ENCODE data around the gene EIF4E1B.

Gene EIF4E1B

DNA sequence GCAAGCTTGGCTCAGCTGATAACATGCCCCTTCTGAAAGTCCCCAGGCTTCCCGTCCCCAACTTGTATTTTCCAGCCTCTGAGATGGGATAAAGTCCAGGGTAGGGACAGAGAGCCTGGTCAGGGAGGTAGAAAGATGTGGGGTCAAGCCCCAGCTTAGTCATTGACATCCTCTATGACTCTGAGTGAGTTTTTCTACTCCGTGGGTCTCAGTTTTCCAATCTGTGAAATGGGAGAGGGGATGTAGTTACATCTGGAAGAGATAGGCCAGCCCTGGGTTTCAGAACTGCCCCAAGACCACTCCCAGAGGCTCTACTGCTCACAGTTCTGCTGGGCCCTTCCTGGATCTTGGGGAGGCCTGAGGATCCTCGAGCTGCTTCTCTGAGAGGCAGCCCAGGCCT lies 23.6 kb upstream of the EIF4E1B start:
- no peak for DNase-seq

DNA sequence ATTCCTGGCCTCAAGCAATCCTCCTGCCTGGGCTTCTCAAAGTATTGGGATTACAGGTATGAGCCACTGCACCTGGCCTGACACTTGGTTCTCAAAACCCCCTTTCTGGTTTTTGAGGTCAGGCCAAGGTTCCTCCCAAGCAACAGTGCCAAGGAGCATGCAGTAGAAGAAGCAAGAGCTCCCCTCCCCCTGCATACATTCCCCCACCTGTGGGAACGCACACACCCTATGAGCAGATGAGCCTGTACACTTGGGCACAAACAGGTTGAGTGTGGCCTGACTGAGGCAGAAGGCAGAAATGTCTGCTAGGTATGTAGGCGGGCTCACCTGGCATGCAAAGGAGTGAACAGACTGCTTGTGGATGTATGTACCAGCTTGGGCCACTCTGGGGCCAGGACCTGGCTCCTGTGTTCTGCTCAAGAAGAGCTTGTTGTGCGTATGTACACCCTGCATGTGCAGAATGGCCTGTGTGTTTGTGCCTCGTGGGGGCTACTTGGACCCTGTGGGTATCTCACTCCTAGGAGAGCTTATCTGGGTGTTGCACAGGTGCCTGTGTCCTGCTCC lies 22.3 kb upstream of the EIF4E1B start:
- no peak for DNase-seq

DNA sequence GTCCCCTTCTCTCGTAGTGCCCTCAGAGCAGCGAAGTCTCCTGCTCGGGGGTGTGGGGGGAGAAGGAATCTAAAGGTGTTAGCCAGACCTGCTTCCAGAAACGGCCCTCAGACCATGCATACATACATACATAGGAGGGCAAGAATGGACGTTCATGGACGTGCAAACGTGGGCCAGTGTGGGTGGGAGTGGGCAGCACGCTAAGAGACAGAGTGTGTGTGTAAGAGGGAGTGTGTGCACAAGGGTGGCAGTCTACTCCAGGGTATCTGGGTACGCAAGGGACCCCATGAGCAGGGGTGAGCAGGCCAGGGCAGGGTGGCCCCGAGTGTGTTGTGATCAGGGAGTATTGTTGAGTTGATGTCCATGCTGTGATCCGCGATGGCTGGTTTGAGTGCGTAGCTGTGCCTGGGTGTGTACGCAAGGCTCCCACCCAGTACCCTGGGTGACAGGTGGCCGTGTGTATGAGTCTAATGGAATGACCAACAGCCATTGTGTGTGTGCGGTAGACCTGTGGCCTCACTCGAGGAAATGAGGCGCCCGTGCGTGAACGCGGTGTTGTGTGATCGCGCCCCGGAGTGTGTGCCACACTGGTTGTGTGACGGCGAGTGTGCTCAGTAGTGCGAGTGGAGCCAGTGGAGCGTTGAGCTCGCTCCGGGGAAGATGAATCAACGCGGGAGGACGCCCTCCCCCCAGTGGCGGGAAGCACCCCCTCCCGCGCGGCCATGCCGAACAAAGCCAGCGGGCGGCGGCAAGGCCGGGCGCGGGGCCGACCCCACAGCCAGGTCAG lies 21.3 kb upstream of the EIF4E1B start:
- DNase-seq = peak; percentile 25

DNA sequence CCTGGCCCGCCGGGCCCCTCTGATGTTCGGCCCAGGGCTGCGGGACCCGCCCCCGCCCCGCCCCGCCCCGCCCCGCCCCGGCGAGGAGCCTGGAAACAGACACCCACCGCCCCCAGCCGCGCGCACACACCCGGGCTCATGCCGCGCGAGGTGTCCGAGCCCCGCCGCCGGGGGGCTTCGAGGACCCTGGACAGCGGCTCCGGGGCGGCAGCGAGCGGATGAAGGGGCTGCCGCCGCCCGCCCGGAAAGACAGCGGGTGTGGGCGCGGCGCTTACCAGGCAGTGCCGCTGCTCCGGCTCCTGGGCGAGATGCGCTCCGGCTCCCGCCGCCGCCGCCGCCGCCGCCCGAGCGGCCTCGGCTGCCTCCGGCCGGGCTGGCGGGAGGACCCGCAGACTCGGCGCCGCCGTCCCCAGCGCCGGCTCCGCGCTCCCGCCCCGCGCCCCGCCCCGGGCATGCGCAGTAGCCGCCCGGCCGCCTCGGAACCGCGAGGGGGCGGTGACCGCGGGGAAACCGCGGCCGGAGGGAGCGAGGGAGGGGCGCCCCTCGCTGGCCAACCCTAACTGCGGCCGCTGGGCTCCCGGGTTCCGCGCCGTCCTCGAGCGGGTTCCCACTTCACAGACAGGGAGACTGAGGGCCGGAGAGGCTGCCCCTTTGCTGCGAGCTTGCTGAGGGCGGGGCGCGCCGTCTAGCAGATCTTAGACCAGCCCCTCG lies 20.6 kb upstream of the EIF4E1B start, which contains the start of gene GPRIN1:
TSS of gene GPRIN1 (minus strand) at position 433 of the 711 bp plus-strand sequence. CDS start 10,322 bp downstream, outside the sequence.
- DNase-seq = peak; percentile 43

DNA sequence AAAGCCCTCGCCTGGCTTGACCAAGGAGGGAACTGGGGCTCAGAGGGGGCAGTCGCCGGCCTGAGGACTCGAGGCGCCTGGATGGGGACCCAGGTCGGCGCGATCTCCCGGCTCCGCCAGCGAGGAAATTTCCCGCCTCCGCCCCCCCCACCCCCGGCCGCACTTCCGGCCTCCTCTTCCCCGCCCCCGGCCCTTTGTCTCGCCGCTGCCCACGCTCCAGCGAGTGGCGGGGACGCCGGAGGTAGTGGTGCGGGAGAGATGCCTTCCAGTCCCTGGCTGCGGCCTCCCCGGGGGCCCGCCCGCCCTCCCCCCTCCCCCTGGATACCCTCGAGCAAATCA lies 20.1 kb upstream of the EIF4E1B start:
- DNase-seq = no peak

DNA sequence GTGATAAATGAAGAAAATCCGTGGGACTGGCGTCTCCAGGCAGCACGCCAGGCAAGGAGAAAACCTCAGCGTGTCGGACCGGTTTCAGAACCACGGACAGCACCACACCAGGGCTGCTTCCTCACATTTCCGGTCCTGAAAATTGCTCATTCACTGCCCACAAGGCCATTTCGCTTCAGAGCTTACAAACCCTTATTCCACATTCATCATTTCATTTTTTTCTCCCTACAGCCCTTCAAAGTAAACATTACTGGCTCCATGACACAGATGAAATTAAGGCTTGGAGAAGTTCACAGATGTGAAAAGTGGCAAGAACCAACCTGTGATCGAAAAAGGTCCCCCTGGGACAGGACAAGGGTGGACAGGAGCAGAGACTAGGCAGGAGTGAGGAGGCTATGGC lies 19.0 kb upstream of the EIF4E1B start:
- DNase-seq = peak; percentile 30

DNA sequence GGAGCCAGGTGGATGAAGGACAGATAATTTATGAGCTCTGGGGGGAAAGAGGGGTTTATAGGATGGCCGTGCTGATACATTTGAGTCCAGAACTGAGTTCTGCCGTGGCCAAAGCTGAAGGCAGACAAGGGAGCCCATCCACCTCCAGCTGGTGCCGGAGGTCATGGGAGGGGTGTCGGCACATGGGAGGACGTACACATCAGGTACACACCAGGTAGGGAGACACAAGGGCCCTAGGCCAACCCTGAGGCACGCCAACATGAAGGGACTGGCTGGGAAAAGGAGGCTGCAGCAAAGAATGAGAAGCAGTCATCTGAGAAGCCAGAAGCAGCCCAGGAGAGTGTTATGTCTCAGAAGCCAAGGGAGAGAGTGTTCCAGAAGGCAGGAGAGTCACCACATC lies 18.5 kb upstream of the EIF4E1B start:
- DNase-seq = no peak

DNA sequence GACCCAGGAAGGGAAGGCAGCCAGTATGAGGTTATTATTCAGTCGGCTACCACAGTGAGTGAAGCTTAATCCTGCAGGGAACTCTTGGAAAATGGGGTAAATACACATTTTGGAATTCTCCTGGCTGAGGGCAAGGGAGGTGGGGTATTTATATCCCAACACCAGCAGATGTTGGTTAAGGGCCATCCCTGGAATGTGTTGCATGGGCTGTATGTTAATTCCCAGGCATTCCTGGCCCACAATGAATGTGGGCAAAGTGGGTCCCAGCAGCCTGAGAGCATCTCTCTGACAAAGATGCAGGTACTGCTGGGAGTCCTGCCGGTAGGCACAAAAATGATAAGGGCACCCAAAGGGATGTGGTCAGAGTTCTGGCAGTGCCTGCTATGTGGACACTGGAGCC lies 17.6 kb upstream of the EIF4E1B start:
- DNase-seq = no peak

DNA sequence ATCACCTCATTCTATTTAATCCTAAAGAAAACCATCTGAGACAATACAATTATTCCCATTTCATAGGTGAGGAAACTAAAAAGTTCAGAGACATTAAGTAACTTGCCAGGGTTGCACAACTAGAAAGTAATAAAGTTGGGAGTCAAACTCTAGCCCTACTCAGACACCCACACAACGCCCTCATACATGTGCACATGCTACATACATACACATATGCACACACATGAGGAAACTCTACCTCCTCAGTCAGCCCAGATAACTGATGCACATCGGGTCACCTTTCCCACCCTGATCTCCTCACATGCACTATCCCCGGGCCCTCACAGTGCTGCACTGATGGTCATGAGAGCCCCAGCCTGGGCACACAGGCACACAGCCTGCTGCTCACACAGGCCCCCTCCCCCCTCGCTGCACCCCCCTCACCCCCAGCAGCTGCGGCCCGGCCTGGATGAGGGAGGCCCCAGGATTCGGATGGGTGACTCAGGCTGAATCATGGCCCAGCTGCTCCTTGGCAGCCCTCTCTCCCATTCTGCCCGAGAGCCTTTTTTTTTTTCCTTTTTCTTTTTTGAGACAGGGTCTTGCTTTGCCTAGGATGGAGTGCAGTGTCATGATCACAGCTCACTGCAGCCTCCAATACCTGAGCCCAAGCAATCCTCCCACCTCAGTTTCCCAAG lies 15.5 kb upstream of the EIF4E1B start:
- no peak for DNase-seq

DNA sequence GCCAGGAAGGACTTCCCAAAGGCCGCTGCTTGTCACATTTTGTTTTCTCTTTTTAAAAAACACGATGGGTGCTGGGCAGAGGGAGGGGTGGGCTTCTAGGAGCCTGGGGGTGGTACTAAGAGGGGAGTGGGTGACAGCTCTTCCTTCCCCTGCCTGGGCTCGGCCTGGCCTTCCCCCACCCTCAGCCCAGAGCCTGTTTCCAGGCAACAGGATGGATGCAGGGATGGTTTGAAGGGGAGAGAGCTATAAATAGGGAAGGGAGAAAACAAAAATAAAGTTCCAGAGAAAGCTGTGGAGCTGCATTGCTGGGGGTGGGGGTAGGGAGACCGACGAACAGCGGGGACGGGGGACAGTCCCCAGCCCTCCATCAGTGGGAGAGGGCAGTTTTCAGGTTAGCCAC lies 14.0 kb upstream of the EIF4E1B start:
- no peak for DNase-seq

DNA sequence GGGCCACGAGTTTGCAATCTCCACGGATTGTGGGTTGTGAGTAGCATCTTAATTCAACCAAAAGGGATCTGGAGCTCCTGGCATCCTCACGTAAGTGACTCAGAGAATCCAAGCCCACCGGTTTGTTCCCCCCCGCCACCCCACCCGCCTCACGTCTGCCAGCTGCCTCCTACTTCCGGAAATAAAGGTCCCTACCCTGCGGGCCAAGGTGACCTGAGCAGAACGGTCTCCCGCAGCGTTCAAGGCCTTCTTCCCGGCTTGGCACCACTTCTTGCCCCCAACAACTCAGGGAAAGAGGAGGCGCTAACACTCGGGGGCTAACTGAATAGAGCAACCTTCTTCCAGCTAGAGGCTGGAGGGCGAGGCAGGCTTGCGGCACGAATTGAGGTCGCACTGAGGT lies 11.7 kb upstream of the EIF4E1B start:
- no peak for DNase-seq

DNA sequence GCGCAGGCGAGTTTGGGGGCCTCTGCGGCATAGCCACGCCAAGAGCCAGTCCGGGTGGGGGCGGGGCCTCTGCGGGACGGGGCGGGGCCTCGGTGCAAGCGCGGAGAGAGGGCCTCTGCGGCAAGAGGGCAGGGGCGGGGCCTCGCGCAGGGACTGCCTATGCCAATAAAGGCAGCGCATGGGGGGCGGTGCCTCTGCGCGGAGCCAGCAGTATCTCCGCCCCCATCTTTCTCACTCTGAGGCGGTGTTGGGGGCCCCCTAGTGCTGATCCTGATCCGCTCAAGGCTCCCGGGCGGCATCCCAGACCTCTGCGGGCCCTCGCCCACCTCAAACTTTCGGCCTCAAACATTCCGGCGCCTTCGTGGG lies 11.3 kb upstream of the EIF4E1B start:
- peak; percentile 85 for DNase-seq

DNA sequence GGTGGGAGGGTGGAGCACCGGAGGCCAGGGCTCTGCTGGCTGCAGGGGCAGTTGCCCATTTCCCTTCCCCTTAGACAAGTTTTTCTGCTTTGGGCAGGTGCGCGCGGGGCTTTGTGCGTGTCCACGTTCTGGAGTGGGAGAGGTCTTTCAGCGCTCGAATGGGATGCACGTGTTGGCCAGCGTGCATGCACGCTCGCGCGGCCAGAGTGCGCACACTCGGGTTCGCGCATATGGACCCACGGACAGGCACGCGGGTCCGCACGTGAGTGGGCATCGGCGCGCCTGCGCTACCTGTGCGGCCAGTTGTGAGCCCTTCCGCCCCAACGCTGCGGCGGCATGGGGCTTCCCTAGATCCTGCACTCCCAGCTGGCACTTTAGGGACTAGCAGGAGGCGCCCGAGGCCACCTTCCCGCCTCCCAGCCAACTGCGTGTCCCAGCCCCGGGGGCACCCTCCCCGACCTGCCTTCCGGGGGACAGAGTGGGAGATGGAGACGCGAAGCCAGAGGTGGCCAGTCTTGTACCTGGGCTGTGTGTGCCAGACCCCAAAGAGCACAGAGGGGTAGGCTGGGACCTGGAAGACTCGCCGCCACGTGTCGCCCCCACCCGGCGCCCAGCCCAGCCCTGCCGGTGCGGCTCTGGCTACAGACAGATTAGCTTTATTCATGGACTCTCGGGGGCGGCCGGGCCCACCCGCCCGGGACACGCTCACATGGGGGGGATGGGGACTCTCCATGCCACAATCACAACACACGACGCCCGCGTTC lies 10.7 kb upstream of the EIF4E1B start:
- DNase-seq = no peak

DNA sequence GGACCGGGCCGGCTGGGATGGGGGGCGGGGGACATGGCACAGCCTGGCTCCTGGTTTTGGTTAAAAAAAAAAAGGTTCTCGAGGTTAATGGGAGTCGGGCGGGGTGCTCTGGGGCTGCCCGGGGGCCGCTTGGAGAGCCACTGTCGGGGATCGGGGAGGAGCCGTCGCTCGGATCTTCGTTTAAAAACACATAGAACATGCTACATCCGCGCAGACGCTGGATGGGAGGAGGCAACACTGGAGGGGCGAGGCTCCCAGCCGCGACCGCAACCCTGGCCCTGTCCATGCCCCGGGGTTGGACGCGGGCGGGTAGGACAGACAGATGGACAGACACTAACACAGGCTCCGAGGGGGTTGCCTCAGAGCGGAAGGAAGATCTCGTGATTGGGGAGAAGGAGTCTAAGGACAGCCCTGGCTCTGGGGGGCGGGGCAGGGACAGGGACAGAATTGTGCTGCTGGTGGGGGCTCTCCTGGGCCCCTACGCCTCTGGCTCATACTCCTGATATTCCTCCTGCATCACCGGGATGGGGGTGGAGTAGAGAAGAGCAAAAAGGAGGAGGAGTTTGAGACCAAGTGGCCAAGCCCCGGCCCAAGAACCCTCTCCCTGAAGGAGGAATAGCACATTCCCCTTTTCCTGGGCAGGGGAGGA lies 10.0 kb upstream of the EIF4E1B start:
- DNase-seq = no peak

DNA sequence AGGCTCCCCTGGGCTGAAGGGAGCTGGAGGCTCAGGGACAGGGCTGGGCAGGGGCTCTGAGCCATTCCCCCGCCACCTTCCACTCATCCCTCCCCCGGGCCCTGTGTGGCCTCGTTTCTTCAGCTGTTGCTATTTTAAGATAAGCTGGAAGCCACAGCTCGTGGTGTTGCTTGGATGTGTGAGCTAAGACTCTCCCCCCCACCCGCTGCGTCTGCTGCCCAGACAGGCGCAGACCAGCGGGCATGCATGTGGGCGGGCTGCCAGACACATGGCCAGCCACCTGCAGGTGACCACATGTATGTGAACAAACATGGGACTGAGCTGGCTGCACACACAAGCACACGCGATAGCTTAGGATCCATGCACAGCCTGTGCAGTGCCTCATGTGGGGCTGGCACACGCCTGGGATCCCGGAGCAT lies 8.8 kb upstream of the EIF4E1B start:
- no peak for DNase-seq

DNA sequence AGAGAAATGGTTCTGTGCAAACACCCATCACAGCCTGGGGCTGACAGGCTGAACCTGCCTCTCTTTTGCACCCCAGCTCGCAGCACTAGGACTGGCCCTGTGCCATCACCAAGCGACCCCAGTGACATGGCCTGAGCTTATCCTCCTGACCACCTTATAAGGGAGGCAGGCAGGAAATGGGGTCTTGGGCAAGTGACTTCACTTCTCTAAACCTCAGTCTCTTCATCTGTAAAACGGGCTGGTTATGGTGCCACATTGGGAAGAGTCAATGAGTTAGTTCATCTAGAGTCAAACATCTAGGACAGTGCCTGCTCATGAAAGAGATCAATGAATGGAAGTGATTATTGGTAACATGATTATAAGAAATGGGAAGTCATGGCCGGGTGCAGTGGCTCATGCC lies 6.3 kb upstream of the EIF4E1B start:
- DNase-seq = no peak

DNA sequence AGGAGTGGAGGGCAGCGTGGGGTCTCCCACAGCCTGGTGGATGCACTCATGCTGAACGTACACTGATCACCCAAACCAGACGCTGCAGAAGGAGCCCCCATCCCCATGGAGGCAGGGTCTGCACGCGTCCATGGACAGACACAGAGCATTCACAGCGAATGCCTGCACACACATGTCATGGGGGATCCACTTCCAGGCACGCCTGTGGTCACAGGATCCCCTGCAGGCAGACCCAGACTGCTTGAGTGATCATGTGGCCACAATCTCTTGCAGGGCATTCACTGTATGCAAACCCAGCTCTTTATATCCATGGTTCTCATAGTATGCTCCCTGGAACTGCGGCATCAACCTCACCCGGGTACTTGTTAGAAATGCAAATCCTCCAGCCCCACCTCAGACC lies 5.5 kb upstream of the EIF4E1B start:
- no peak for DNase-seq

DNA sequence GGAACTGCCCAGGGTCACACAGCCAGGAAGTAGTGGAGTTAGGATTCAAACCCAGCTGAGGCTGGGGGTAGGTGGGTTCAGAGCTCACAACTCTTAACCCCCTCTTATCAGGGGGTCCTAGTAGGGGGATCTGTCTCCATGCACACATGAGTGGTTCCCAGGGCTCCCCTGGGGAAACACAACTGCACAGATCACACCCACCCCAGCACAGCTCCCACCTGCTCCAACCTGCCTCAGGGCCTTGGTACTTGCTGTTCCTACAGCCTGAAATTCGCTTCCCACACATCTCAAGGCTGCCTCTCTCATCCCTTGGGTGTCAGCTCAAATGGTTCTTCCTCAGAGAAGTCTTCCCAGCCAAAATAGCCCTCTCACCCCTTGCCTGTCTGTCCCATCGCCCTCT lies 5.0 kb upstream of the EIF4E1B start:
- DNase-seq = no peak

DNA sequence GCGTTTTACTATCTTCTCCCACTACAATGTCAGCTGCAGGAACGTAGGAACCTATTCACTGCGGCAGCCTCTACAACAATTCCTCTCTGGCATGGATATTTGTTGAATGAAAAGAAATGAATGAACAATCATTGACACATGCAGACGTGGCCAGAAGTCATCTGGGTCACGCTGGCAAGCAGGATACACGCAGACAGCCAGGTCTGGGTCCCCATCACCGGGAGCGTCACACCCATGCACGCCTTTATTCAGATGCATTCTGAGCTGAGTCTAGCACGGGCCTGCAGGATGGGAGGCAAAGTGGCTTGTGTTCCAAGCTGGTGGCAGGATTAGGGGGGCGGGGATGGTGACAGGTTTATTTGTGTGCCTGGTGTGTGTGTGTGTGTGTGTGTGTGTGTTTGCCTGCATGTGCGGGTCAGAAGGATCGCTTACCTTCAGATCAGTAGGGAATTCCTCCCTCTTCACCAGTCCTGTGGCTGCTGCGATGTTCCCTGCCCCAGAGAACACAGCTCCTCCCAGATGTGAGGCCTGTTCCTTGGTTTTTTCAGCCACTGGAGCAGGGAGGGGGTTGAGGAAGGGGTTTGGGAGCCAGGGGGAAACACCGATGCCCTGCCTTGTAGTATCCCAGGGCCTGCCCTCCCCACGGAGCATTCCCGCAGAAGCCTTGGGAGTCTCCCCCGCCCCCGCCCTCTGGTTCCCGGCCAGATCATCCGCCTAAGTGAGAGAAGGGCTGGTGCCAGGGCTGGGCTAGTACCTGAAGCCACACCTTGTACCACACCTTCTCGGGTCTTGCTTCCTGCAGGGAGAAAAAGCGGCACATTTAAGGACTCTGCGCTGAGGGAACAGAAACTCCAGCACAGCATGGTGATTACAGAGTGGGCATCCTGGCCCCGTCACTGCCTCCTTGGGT lies 4.3 kb upstream of the EIF4E1B start:
- no peak for DNase-seq

DNA sequence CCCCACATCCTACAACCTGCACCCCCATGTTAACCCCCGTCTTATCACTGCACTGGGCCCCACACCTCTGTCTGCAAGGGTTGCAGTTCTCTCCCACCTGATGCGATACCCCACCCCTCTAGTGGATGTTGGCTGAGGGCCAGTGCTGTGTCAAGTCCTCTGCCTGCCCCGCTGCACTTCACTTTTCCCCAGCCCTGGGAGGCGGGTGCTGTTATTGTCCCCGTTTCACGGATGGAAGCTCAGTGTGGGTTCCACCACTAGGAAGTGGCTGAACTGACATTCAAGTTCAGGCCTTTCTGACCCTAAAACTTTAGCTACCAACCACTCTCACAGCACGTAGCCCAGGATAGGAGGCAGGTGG lies 3.6 kb upstream of the EIF4E1B start:
- DNase-seq = no peak

DNA sequence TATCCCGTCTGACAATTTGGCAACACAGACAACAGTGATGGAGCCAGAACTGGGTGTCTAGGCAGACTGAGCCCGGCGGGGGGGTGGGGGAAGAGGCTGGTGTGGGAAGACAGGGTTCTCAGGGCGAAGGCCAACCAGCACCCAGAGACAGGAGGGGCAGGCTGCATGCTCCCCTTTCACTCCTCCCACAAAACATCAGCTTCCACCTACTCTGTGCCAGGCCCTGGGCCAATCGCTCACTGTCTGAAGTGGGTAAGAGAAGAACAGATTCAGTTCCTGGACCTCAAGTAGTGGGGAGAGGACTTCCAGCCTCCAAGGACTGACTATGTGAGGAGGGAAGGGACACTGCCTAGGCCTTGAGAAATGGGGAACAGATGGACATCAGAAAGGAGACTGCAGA lies 2.9 kb upstream of the EIF4E1B start:
- no peak for DNase-seq

All from CD4-positive, alpha-beta T cell treated with Interferon gamma for 1 hour (primary cell).